Glutamatergic neuron (in vitro differentiated cells): ENCODE measurements around the gene PTPRN2. TPM values are rescaled to one million over a fixed set of nuclear protein-coding genes. Genes with fewer than 3 reads are reported as not detected.

Experiments
- DNase-seq: peaks from one replicate; pipeline ENCODE4 v3.0.0; 2022
- H3K27ac Mint-ChIP-seq: one replicate; pipeline ENCODE4 v1.8.0; 2020; ENCODE audit warnings: mild to moderate bottlenecking, mixed read lengths, inconsistent platforms; ENCODE audit not compliant: unreplicated experiment
- H3K27me3 Mint-ChIP-seq: one replicate; pipeline ENCODE4 v1.8.0; 2020; ENCODE audit warnings: mild to moderate bottlenecking, moderate library complexity, mixed read lengths, inconsistent platforms; ENCODE audit not compliant: unreplicated experiment
- H3K36me3 Mint-ChIP-seq: one replicate; pipeline ENCODE4 v1.8.0; 2020; ENCODE audit warnings: mild to moderate bottlenecking, mixed read lengths, inconsistent platforms; ENCODE audit not compliant: unreplicated experiment
- H3K4me1 Mint-ChIP-seq: one replicate; pipeline ENCODE4 v1.8.0; 2020; ENCODE audit warnings: mild to moderate bottlenecking, low read depth, mixed read lengths, inconsistent platforms; ENCODE audit not compliant: unreplicated experiment
- H3K4me3 Mint-ChIP-seq: one replicate; pipeline ENCODE4 v1.8.0; 2020; ENCODE audit warnings: mild to moderate bottlenecking, mixed read lengths, inconsistent platforms; ENCODE audit not compliant: unreplicated experiment
- H3K9me3 Mint-ChIP-seq: one replicate; pipeline ENCODE4 v1.8.0; 2020; ENCODE audit warnings: mild to moderate bottlenecking, moderate library complexity, mixed read lengths, inconsistent platforms; ENCODE audit not compliant: unreplicated experiment
- total RNA-seq: library from RNA; stranded (reverse); fragmentation: NEBNext Ultra II Directional; extraction: Animal tissue kit (Norgen Biotek cat#: 25700); gene quantifications from one replicate; pipeline ENCODE4 v1.2.1, GENCODE V29; 2021; ENCODE audit not compliant: unreplicated experiment
- TF ChIP-seq, protein P1 (sequence below): fragments of 200-600 bp; sonication (generic); IDR thresholded peaks from one replicate; pipeline ENCODE4 v1.5.0; 2021; ENCODE audit not compliant: partially characterized antibody, unreplicated experiment

The PTPRN2 gene
- total RNA-seq, 1 donor from 2014 or later: 49.0 TPM

- Mint-ChIP-seq H3K27me3 (peaks cover 9% of the 10 kb centered on the region), H3K4me3 (no peak overlapping the region), H3K36me3 (peaks cover 13% of the 10 kb centered on the region), H3K27ac (no peak overlapping the region), H3K9me3 (peaks cover 19% of the 10 kb centered on the region), H3K4me1 (peaks cover 9% of the 10 kb centered on the region)
- TF ChIP-seq, protein P1, sequence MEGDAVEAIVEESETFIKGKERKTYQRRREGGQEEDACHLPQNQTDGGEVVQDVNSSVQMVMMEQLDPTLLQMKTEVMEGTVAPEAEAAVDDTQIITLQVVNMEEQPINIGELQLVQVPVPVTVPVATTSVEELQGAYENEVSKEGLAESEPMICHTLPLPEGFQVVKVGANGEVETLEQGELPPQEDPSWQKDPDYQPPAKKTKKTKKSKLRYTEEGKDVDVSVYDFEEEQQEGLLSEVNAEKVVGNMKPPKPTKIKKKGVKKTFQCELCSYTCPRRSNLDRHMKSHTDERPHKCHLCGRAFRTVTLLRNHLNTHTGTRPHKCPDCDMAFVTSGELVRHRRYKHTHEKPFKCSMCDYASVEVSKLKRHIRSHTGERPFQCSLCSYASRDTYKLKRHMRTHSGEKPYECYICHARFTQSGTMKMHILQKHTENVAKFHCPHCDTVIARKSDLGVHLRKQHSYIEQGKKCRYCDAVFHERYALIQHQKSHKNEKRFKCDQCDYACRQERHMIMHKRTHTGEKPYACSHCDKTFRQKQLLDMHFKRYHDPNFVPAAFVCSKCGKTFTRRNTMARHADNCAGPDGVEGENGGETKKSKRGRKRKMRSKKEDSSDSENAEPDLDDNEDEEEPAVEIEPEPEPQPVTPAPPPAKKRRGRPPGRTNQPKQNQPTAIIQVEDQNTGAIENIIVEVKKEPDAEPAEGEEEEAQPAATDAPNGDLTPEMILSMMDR: no peak
- DNase-seq: no peak
These were observed 773.6 kb downstream of the PTPRN2 start for GRCh38 chr7:157813741-157814661.

DNA sequence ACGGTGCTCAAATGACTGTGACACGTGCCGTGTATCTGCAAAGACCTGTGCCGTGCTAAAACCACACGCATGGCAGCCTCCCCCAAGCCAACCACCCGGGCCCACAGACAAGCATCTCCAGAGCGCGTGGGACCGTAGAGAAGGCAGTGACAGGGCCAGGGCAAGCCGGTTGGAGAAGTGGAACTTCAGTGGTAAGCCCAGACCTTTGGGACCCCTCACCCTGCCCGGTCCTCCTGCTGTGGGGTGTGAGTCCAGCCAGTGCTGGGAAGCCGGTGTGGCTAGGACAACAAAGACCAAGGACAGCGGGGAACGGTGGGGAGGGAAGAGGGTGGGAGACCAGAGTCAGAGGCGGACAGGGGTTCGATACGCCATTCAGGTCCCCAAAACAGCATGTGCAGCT, 774.6 kb downstream of the PTPRN2 start:
- peaks cover 25% of the 10 kb centered on the region for H3K9me3 Mint-ChIP-seq
- no peak overlapping the region for H3K27ac Mint-ChIP-seq
- no peak for DNase-seq
- TF ChIP-seq, protein P1: no peak
- peaks cover 9% of the 10 kb centered on the region for H3K4me1 Mint-ChIP-seq
- peaks cover 12% of the 10 kb centered on the region for H3K27me3 Mint-ChIP-seq
- H3K36me3 Mint-ChIP-seq: peaks cover 15% of the 10 kb centered on the region
- no peak overlapping the region for H3K4me3 Mint-ChIP-seq

DNA sequence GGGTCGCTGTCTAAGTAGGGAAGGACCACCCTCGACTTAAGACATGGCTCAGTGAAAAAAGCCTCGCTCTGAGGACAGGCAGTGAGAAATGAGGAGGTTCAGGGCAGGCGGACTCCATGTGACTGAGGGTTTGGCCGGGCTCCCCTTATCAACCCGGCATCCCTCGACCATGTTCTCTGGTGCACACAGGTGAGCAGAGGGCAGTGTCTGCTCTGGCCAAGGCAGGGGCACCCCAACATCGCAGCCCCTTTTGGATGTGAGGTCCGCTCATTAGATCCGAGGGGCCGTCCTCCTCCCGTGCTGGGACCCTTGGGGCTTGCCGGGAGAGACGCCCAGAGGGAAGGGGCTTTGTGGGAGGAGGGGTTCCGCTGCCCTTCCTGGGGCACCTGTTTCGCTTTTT, 775.7 kb downstream of the PTPRN2 start:
- Mint-ChIP-seq H3K4me1 (no peaks in the 10 kb centered on the region), H3K36me3 (peaks cover 8% of the 10 kb centered on the region), H3K27ac (no peak overlapping the region), H3K9me3 (peaks cover 20% of the 10 kb centered on the region), H3K27me3 (peaks cover 10% of the 10 kb centered on the region), H3K4me3 (no peak overlapping the region)
- no peak for DNase-seq
- TF ChIP-seq, protein P1: no peak

- peaks cover 20% of the 10 kb centered on the region for H3K9me3 Mint-ChIP-seq
- H3K36me3 Mint-ChIP-seq: peaks cover 8% of the 10 kb centered on the region
- DNase-seq: no peak
- TF ChIP-seq, protein P1: no peak
- H3K27ac Mint-ChIP-seq: no peak overlapping the region
- H3K4me1 Mint-ChIP-seq: no peaks in the 10 kb centered on the region
- no peak overlapping the region for H3K4me3 Mint-ChIP-seq
- H3K27me3 Mint-ChIP-seq: peaks cover 8% of the 10 kb centered on the region
These were observed 777.5 kb downstream of the PTPRN2 start for GRCh38 chr7:157809863-157810851.
